Nephron (organoid): ENCODE measurements around the gene MAGI2.
"Not testable (repeated sequence)": the region's sequence is repeated elsewhere in the genome, so short reads cannot be mapped to it uniquely, and the experiment has no call there.

Experiments
- H3K27ac Mint-ChIP-seq, 3 experiments: 2 replicates each; pipeline ENCODE4 v1.8.0; 2020; ENCODE audit warnings: mixed read lengths in 3 of 3, mild to moderate bottlenecking in 2 of 3, moderate library complexity in 1 of 3
- H3K27me3 Mint-ChIP-seq: 2 replicates; pipeline ENCODE4 v1.8.0; 2021; ENCODE audit warnings: low read depth, mild to moderate bottlenecking, moderate library complexity, mixed read lengths
- H3K36me3 Mint-ChIP-seq: 2 replicates; pipeline ENCODE4 v1.8.0; 2020; ENCODE audit warnings: low read depth, mixed read lengths
- H3K4me1 Mint-ChIP-seq: 2 replicates; pipeline ENCODE4 v1.8.0; 2020; ENCODE audit warnings: mixed read lengths
- H3K4me3 Mint-ChIP-seq, 3 experiments: 2 replicates each; pipeline ENCODE4 v1.8.0; 2020; ENCODE audit warnings: mild to moderate bottlenecking in 3 of 3, mixed read lengths in 3 of 3, moderate library complexity in 2 of 3
- H3K9me3 Mint-ChIP-seq: 2 replicates; pipeline ENCODE4 v1.8.0; 2020; ENCODE audit warnings: mixed read lengths
- CTCF ChIP-seq, 3 experiments: fragments of 200-600 bp; sonication (generic); IDR thresholded peaks; one replicate each; pipeline ENCODE4 v1.5.0; 2021; ENCODE audit warnings: antibody characterized with exemption in 3 of 3; ENCODE audit not compliant: unreplicated experiment in 3 of 3

The MAGI2 gene

DNA sequence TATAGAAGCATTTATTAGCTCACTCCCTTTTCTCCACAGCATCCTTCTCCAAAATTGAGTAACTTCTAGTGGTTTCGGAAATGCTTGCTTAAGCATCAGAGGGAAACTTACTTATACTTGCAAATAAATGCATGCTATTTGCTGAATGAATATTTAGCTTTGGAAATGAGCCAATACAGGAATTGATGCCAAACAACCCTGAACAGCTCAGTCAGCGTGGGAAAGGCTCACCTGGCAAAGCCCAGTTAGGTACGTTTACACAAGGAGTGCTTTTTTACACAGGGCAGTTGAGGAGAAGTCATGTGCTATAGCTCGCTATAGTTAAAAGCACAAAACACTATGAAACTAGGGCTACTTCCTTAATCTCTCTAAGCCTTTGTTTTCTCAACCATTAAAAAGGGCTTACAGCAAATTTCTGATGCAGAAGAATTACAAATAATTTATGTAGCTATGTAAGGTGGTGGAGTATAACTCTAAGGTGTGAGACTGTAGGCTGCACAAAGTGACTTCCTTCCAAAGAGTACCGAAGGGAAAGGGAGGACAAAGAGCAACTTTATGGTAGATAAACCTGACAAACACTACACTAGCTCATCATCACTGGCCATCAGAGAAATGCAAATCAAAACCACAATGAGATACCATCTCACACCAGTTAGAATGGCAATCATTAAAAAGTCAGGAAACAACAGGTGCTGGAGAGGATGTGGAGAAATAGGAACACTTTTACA is 1156.7 kb downstream of the MAGI2 start:
- no peak overlapping the region for H3K27ac Mint-ChIP-seq
- peaks cover 6% of the 10 kb centered on the region for H3K4me1 Mint-ChIP-seq
- peaks cover 16% of the 10 kb centered on the region for H3K36me3 Mint-ChIP-seq
- peaks cover 3% of the 10 kb centered on the region for H3K9me3 Mint-ChIP-seq
- H3K4me3 Mint-ChIP-seq = no peak overlapping the region
- H3K27me3 Mint-ChIP-seq = no peaks in the 10 kb centered on the region
- TF ChIP-seq CTCF (IDR thresholded peaks at IDR 0.05; ENCODE audit: unreplicated experiment in 3 of 3) = no peak

GRCh38 chr7:78296046-78296597 is 1157.3 kb downstream of the MAGI2 start:
- Mint-ChIP-seq H3K27me3 (no peaks in the 10 kb centered on the region), H3K9me3 (peaks cover 3% of the 10 kb centered on the region), H3K27ac (no peak overlapping the region), H3K4me1 (peaks cover 3% of the 10 kb centered on the region), H3K4me3 (no peak overlapping the region), H3K36me3 (peaks cover 16% of the 10 kb centered on the region)
- no peak for TF ChIP-seq CTCF (IDR thresholded peaks at IDR 0.05; ENCODE audit: unreplicated experiment in 3 of 3)

DNA sequence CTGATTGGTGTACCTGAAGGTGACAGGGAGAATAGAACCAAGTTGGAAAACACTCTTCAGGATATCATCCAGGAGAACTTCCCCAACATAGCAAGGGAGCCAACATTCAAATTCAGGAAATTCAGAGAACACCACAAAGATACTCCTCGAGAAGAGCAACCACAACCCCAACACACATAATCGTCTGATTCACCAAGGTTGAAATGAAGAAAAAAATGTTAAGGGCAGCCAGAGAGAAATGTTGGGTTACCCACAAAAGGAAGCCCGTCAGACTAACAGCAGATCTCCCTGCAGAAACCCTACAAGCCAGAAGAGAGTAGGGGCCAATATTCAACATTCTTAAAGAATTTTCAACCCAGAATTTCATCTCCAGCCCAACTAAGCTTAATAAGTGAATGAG is 1164.0 kb downstream of the MAGI2 start:
- not testable (repeated sequence) for H3K27ac Mint-ChIP-seq, H3K4me3 Mint-ChIP-seq, H3K27me3 Mint-ChIP-seq, H3K4me1 Mint-ChIP-seq
- peaks cover 11% of the 10 kb centered on the region for H3K9me3 Mint-ChIP-seq
- peaks cover 15% of the 10 kb centered on the region for H3K36me3 Mint-ChIP-seq

DNA sequence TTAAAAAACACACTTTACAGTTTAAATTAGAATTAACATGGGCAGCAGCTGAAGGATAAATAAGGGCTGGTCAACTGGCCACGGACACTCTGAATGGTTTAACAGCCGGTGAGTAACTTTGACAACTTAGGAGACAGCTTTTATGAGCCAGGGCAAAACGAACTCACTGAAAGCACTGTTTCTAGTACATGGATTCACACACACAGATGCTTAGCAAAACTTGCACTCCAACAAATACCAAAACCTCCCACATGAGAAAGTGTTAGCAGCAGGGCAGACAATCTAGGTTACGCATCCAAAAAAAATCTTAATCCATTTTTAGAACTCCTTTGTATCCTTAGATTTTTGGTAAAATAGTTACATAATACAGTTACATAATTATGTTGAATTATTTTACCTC is 1168.5 kb downstream of the MAGI2 start:
- Mint-ChIP-seq H3K36me3 (peaks cover 8% of the 10 kb centered on the region), H3K4me3 (no peak overlapping the region), H3K27me3 (no peaks in the 10 kb centered on the region), H3K4me1 (peaks cover 6% of the 10 kb centered on the region), H3K27ac (no peak overlapping the region), H3K9me3 (peaks cover 7% of the 10 kb centered on the region)
- no peak for TF ChIP-seq CTCF (IDR thresholded peaks at IDR 0.05; ENCODE audit: unreplicated experiment in 3 of 3)

- peaks cover 8% of the 10 kb centered on the region for H3K36me3 Mint-ChIP-seq
- peaks cover 6% of the 10 kb centered on the region for H3K4me1 Mint-ChIP-seq
- H3K4me3 Mint-ChIP-seq = no peak overlapping the region
- H3K27me3 Mint-ChIP-seq = no peaks in the 10 kb centered on the region
- H3K27ac Mint-ChIP-seq = no peak overlapping the region
- TF ChIP-seq CTCF (IDR thresholded peaks at IDR 0.05; ENCODE audit: unreplicated experiment in 3 of 3) = no peak
- H3K9me3 Mint-ChIP-seq = no peaks in the 10 kb centered on the region
Observed at GRCh38 chr7:78280276-78280675, 1173.2 kb downstream of the MAGI2 start.

DNA sequence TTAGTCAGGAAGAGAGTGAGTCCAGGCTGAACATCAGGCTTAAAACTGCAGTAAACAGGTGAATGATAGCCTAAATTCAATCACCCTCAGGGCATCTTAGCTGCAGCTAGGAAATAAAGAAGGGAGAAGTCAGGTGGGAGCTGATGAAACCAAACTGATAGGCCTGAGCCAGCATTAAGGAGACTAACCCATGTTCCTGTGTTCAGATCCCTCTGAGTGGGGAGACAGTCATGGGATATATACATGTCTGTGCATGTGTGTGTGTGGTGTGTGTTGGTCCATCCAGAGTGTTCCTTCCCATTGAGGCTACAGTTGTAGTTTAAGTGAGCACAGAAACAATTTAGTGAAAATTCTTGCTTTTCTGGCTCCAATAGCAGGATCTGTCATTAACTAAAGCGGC is 1174.0 kb downstream of the MAGI2 start:
- Mint-ChIP-seq H3K9me3 (no peaks in the 10 kb centered on the region), H3K4me1 (no peaks in the 10 kb centered on the region), H3K4me3 (no peak overlapping the region)

More for the DNA sequence above, 1174.0 kb downstream of the MAGI2 start:
- peaks cover 8% of the 10 kb centered on the region for H3K36me3 Mint-ChIP-seq
- no peak overlapping the region for H3K27ac Mint-ChIP-seq
- TF ChIP-seq CTCF (IDR thresholded peaks at IDR 0.05; ENCODE audit: unreplicated experiment in 3 of 3) = no peak
- no peaks in the 10 kb centered on the region for H3K27me3 Mint-ChIP-seq
